HCT116 (cell line): Measurements from ENCODE around the gene AOC1.

Source experiments
- ATF3 ChIP-seq: IDR thresholded peaks from 2 replicates; pipeline ENCODE4 v1.6.1; 2012
- EZH2 ChIP-seq: fragments of 200-600 bp; sonication (generic); IDR thresholded peaks from 2 replicates; pipeline ENCODE4 v1.6.1; 2017; ENCODE audit warnings: antibody characterized with exemption, mixed run types
- EZH2phosphoT487 ChIP-seq: fragments of 200-600 bp; IDR thresholded peaks from 2 replicates; pipeline ENCODE4 v1.6.1; 2018; ENCODE audit warnings: antibody characterized with exemption, borderline replicate concordance
- POLR2A ChIP-seq: IDR thresholded peaks from 2 replicates; pipeline ENCODE4 v1.7.0; 2011; ENCODE audit warnings: borderline replicate concordance; ENCODE audit not compliant: insufficient read depth, insufficient read length; ENCODE audit errors: extremely low read depth
- POLR2AphosphoS5 ChIP-seq: IDR thresholded peaks from 2 replicates; pipeline ENCODE4 v1.6.1; 2011; ENCODE audit warnings: mild to moderate bottlenecking, low read depth, low read length, moderate library complexity
- RAD21 ChIP-seq: IDR thresholded peaks from 2 replicates; pipeline ENCODE4 v1.6.1; 2012; ENCODE audit warnings: low read depth, mild to moderate bottlenecking
- SIN3A ChIP-seq: IDR thresholded peaks from 2 replicates; pipeline ENCODE4 v1.6.1; 2012; ENCODE audit warnings: low read depth
- SRF ChIP-seq: IDR thresholded peaks from 2 replicates; pipeline ENCODE4 v1.6.1; 2012; ENCODE audit warnings: low read depth
- YY1 ChIP-seq: IDR thresholded peaks from 2 replicates; pipeline ENCODE4 v1.6.1; 2011; ENCODE audit warnings: low read length, low read depth, moderate library complexity, mild to moderate bottlenecking; ENCODE audit not compliant: insufficient replicate concordance; ENCODE audit errors: extremely low read depth
- ZBTB33 ChIP-seq: IDR thresholded peaks from 2 replicates; pipeline ENCODE4 v1.6.1; 2011; ENCODE audit warnings: mild to moderate bottlenecking, low read length, moderate library complexity; ENCODE audit not compliant: insufficient replicate concordance; ENCODE audit errors: extremely low read depth
- TF ChIP-seq, protein P1 (sequence below): IDR thresholded peaks from 2 replicates; pipeline ENCODE4 v1.6.1; 2012; ENCODE audit warnings: low read depth
- TF ChIP-seq, protein P2 (sequence below), 3 experiments: fragments of 200-600 bp in 1 of 3; sonication (generic) in 1 of 3; IDR thresholded peaks in 2 of 3; conservative IDR thresholded peaks in 1 of 3; 2 replicates each; pipeline ENCODE4 v1.5.1; 2012 to 2017; ENCODE audit warnings: low read depth in 2 of 3, low read length in 2 of 3, antibody characterized with exemption in 1 of 3, borderline replicate concordance in 1 of 3, control low read depth in 1 of 3, mild to moderate bottlenecking in 1 of 3, mixed read lengths in 1 of 3, mixed run types in 1 of 3, moderate library complexity in 1 of 3; ENCODE audit not compliant: insufficient read depth in 1 of 3

DNA sequence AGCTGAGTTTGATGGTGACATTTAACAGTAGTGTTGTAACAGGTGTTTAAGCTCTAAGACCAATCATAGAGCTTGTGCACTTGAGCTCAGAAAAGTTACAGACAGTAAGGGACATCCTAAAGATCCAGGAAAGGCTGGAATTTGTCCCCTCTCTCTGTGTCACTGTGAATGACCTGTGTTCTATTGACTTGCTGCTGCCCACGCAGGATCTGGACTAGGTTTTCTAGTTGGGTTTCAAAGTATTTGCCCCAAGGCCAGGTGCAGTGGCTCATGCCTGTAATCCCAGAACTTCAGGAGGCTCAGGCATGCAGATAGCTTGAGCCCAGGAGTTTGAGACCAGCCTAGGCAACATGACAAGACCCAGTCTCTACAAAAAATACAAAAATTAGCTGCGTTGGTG lies 17.1 kb downstream of the AOC1 start:
- no peak for TF ChIP-seq POLR2AphosphoS5
- TF ChIP-seq, protein P1, sequence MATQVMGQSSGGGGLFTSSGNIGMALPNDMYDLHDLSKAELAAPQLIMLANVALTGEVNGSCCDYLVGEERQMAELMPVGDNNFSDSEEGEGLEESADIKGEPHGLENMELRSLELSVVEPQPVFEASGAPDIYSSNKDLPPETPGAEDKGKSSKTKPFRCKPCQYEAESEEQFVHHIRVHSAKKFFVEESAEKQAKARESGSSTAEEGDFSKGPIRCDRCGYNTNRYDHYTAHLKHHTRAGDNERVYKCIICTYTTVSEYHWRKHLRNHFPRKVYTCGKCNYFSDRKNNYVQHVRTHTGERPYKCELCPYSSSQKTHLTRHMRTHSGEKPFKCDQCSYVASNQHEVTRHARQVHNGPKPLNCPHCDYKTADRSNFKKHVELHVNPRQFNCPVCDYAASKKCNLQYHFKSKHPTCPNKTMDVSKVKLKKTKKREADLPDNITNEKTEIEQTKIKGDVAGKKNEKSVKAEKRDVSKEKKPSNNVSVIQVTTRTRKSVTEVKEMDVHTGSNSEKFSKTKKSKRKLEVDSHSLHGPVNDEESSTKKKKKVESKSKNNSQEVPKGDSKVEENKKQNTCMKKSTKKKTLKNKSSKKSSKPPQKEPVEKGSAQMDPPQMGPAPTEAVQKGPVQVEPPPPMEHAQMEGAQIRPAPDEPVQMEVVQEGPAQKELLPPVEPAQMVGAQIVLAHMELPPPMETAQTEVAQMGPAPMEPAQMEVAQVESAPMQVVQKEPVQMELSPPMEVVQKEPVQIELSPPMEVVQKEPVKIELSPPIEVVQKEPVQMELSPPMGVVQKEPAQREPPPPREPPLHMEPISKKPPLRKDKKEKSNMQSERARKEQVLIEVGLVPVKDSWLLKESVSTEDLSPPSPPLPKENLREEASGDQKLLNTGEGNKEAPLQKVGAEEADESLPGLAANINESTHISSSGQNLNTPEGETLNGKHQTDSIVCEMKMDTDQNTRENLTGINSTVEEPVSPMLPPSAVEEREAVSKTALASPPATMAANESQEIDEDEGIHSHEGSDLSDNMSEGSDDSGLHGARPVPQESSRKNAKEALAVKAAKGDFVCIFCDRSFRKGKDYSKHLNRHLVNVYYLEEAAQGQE = no peak
- TF ChIP-seq, protein P2, sequence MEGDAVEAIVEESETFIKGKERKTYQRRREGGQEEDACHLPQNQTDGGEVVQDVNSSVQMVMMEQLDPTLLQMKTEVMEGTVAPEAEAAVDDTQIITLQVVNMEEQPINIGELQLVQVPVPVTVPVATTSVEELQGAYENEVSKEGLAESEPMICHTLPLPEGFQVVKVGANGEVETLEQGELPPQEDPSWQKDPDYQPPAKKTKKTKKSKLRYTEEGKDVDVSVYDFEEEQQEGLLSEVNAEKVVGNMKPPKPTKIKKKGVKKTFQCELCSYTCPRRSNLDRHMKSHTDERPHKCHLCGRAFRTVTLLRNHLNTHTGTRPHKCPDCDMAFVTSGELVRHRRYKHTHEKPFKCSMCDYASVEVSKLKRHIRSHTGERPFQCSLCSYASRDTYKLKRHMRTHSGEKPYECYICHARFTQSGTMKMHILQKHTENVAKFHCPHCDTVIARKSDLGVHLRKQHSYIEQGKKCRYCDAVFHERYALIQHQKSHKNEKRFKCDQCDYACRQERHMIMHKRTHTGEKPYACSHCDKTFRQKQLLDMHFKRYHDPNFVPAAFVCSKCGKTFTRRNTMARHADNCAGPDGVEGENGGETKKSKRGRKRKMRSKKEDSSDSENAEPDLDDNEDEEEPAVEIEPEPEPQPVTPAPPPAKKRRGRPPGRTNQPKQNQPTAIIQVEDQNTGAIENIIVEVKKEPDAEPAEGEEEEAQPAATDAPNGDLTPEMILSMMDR (IDR thresholded peaks at IDR 0.05 in 2 of 3, conservative IDR thresholded peaks at IDR 0.05 in 1 of 3; ENCODE audit: borderline replicate concordance in 1 of 3, insufficient read depth in 1 of 3, low read depth in 2 of 3, low read length in 2 of 3) = no peak
- no peak for TF ChIP-seq RAD21
- no peak for TF ChIP-seq SIN3A
- TF ChIP-seq EZH2phosphoT487 = no peak
- no peak for TF ChIP-seq POLR2A
- TF ChIP-seq ATF3 = no peak
- TF ChIP-seq EZH2 = no peak
- TF ChIP-seq YY1 = no peak
- TF ChIP-seq ZBTB33 = no peak
- no peak for TF ChIP-seq SRF
